Upper lobe of left lung (tissue), 4 donors: ENCODE measurements around the gene DNAJC12.

Experiments
- CTCF ChIP-seq, 6 experiments: fragments of 450-650 bp in 4 of 6; fragments of 200-600 bp in 2 of 6; sonication (generic) in 2 of 6; IDR thresholded peaks; one replicate each; pipeline ENCODE4 v1.5.1; 2016 to 2019; ENCODE audit warnings: antibody characterized with exemption in 6 of 6
- POLR2A ChIP-seq, 4 donors: fragments of 450-650 bp; IDR thresholded peaks; one replicate each; pipeline ENCODE4 v1.5.1; 2016 to 2017; ENCODE audit warnings: antibody characterized with exemption in 4 of 4, mild to moderate bottlenecking in 2 of 4

- no peak for TF ChIP-seq CTCF (IDR thresholded peaks at IDR 0.05)
- no peak for TF ChIP-seq POLR2A (IDR thresholded peaks at IDR 0.05)
Measured at GRCh38 chr10:67837541-67838314, at the start of gene DNAJC12.
